ENCODE results near the gene ZBTB20. TPM values are rescaled to one million over a fixed set of nuclear protein-coding genes. Genes with fewer than 3 reads are reported as not detected.

The ZBTB20 gene
- total RNA-seq, 1 donor: 32.9 TPM

- Histone ChIP-seq H3K4me3 (ENCODE audit: insufficient read depth, low read length) (no peak overlapping the region), H4K20me1 (ENCODE audit: insufficient read depth, low read length) (peaks cover 16% of the 10 kb centered on the region), H3K4me1 (ENCODE audit: insufficient read depth, low read length) (no peaks in the 10 kb centered on the region), H3K4me2 (ENCODE audit: insufficient read depth, low read length) (no peak overlapping the region), H3K36me3 (ENCODE audit: insufficient read depth, low read length) (no peaks in the 10 kb centered on the region), H2AFZ (ENCODE audit: low read length) (no peak overlapping the region), H3K27me3 (ENCODE audit: insufficient read depth, low read length) (no peaks in the 10 kb centered on the region), H3K27ac (ENCODE audit: low read depth, low read length) (no peak overlapping the region), H3K79me2 (ENCODE audit: insufficient read depth, low read length) (no peaks in the 10 kb centered on the region), H3K9me3 (ENCODE audit: low read depth, low read length) (no peaks in the 10 kb centered on the region)
- no peak for DNase-seq (ENCODE audit: insufficient read length, low spot score, missing footprints)
- TF ChIP-seq CTCF (IDR thresholded peaks at IDR 0.05; ENCODE audit: extremely low read depth, low read depth, low read length): no peak
Measured at GRCh38 chr3:114471478-114471877, 675.6 kb downstream of the ZBTB20 start.

- Histone ChIP-seq H3K4me3 (ENCODE audit: insufficient read depth, low read length) (no peak overlapping the region), H3K27me3 (ENCODE audit: insufficient read depth, low read length) (no peaks in the 10 kb centered on the region), H3K4me2 (ENCODE audit: insufficient read depth, low read length) (no peak overlapping the region), H2AFZ (ENCODE audit: low read length) (no peak overlapping the region), H3K9me3 (ENCODE audit: low read depth, low read length) (no peaks in the 10 kb centered on the region), H3K36me3 (ENCODE audit: insufficient read depth, low read length) (no peaks in the 10 kb centered on the region), H4K20me1 (ENCODE audit: insufficient read depth, low read length) (peaks cover 7% of the 10 kb centered on the region), H3K27ac (ENCODE audit: low read depth, low read length) (no peak overlapping the region), H3K4me1 (ENCODE audit: insufficient read depth, low read length) (no peaks in the 10 kb centered on the region), H3K79me2 (ENCODE audit: insufficient read depth, low read length) (no peaks in the 10 kb centered on the region)
- DNase-seq (ENCODE audit: insufficient read length, low spot score, missing footprints): no peak
- no peak for TF ChIP-seq CTCF (IDR thresholded peaks at IDR 0.05; ENCODE audit: extremely low read depth, low read depth, low read length)
Measured at GRCh38 chr3:114469070-114469469, 678.0 kb downstream of the ZBTB20 start.

GRCh38 chr3:114466816-114467215, 680.3 kb downstream of the ZBTB20 start:
- Histone ChIP-seq H4K20me1 (ENCODE audit: insufficient read depth, low read length) (peaks cover 4% of the 10 kb centered on the region), H3K4me2 (ENCODE audit: insufficient read depth, low read length) (no peak overlapping the region), H3K9me3 (ENCODE audit: low read depth, low read length) (no peaks in the 10 kb centered on the region), H3K79me2 (ENCODE audit: insufficient read depth, low read length) (no peaks in the 10 kb centered on the region), H3K27me3 (ENCODE audit: insufficient read depth, low read length) (no peaks in the 10 kb centered on the region), H3K36me3 (ENCODE audit: insufficient read depth, low read length) (no peaks in the 10 kb centered on the region), H3K4me1 (ENCODE audit: insufficient read depth, low read length) (no peaks in the 10 kb centered on the region), H2AFZ (ENCODE audit: low read length) (no peak overlapping the region), H3K4me3 (ENCODE audit: insufficient read depth, low read length) (no peak overlapping the region), H3K27ac (ENCODE audit: low read depth, low read length) (no peak overlapping the region)
- no peak for TF ChIP-seq CTCF (IDR thresholded peaks at IDR 0.05; ENCODE audit: extremely low read depth, low read depth, low read length)
- DNase-seq (ENCODE audit: insufficient read length, low spot score, missing footprints): no peak

GRCh38 chr3:114466251-114466650, 680.8 kb downstream of the ZBTB20 start:
- peaks cover 8% of the 10 kb centered on the region for H4K20me1 ChIP-seq (ENCODE audit: insufficient read depth, low read length)
- no peaks in the 10 kb centered on the region for H3K36me3 ChIP-seq (ENCODE audit: insufficient read depth, low read length)
- H3K27me3 ChIP-seq (ENCODE audit: insufficient read depth, low read length): no peaks in the 10 kb centered on the region
- H3K27ac ChIP-seq (ENCODE audit: low read depth, low read length): no peak overlapping the region
- no peak for DNase-seq (ENCODE audit: insufficient read length, low spot score, missing footprints)
- no peaks in the 10 kb centered on the region for H3K4me1 ChIP-seq (ENCODE audit: insufficient read depth, low read length)
- H2AFZ ChIP-seq (ENCODE audit: low read length): no peak overlapping the region
- H3K79me2 ChIP-seq (ENCODE audit: insufficient read depth, low read length): no peaks in the 10 kb centered on the region
- no peak overlapping the region for H3K4me2 ChIP-seq (ENCODE audit: insufficient read depth, low read length)
- no peak for TF ChIP-seq CTCF (IDR thresholded peaks at IDR 0.05; ENCODE audit: extremely low read depth, low read depth, low read length)
- H3K9me3 ChIP-seq (ENCODE audit: low read depth, low read length): no peaks in the 10 kb centered on the region
- no peak overlapping the region for H3K4me3 ChIP-seq (ENCODE audit: insufficient read depth, low read length)
